GM23338 (cell line): ENCODE data around the gene TMEM106C. TPM values are rescaled to one million over a fixed set of nuclear protein-coding genes. Genes with fewer than 3 reads are reported as not detected.

Experiments used
- ATAC-seq: fragments of 200-7000 bp; cut with Tn5 transposase; 3 replicates; pipeline ENCODE4 v1.9.1; 2020
- DNase-seq: peaks from one replicate; pipeline ENCODE4 v3.0.0-alpha.2; 2015; ENCODE audit warnings: low spot score
- H2AFZ ChIP-seq: fragments of 200-600 bp; sonication (generic); 2 replicates; pipeline ENCODE4 v1.8.0; 2016; ENCODE audit warnings: antibody characterized with exemption, mild to moderate bottlenecking, moderate library complexity
- H3F3A ChIP-seq: fragments of 200-600 bp; sonication (generic); replicated peaks from 2 replicates; pipeline ENCODE4 v1.8.0; 2017; ENCODE audit warnings: antibody characterized with exemption, mixed run types, low read depth
- H3K27ac ChIP-seq: fragments of 200-600 bp; sonication (generic); 2 replicates; pipeline ENCODE4 v1.6.1; 2016; ENCODE audit warnings: low read depth
- H3K27me3 ChIP-seq: fragments of 200-600 bp; sonication (generic); 2 replicates; pipeline ENCODE4 v1.8.0; 2016; ENCODE audit warnings: mild to moderate bottlenecking, mixed run types, moderate library complexity; ENCODE audit not compliant: insufficient read depth
- H3K36me3 ChIP-seq: fragments of 200-600 bp; sonication (generic); 2 replicates; pipeline ENCODE4 v1.8.0; 2016; ENCODE audit warnings: mild to moderate bottlenecking; ENCODE audit not compliant: insufficient read depth
- H3K4me1 ChIP-seq: fragments of 200-600 bp; sonication (generic); 2 replicates; pipeline ENCODE4 v1.8.0; 2016; ENCODE audit warnings: mild to moderate bottlenecking, moderate library complexity; ENCODE audit not compliant: insufficient read depth
- H3K4me2 ChIP-seq: fragments of 200-600 bp; sonication (generic); 2 replicates; pipeline ENCODE4 v1.7.1; 2017; ENCODE audit warnings: mixed run types
- H3K4me3 ChIP-seq: fragments of 200-600 bp; sonication (generic); 2 replicates; pipeline ENCODE4 v1.6.1; 2016; ENCODE audit warnings: mixed run types
- H3K79me2 ChIP-seq: fragments of 200-600 bp; sonication (generic); replicated peaks from 2 replicates; pipeline ENCODE4 v1.8.0; 2017; ENCODE audit warnings: mild to moderate bottlenecking; ENCODE audit not compliant: insufficient read depth
- H3K9me2 ChIP-seq: fragments of 200-600 bp; sonication (generic); 2 replicates; pipeline ENCODE4 v1.8.0; 2017; ENCODE audit not compliant: insufficient read depth
- H4K20me1 ChIP-seq: fragments of 200-600 bp; sonication (generic); replicated peaks from 2 replicates; pipeline ENCODE4 v1.8.0; 2017; ENCODE audit warnings: mild to moderate bottlenecking; ENCODE audit not compliant: insufficient read depth
- H3K27ac Mint-ChIP-seq: 2 replicates; pipeline ENCODE4 v1.8.0; 2020; ENCODE audit warnings: inconsistent platforms, mild to moderate bottlenecking, moderate library complexity, mixed read lengths
- H3K27me3 Mint-ChIP-seq: 3 replicates; pipeline ENCODE4 v1.8.0; 2022; ENCODE audit warnings: low read depth, mild to moderate bottlenecking, moderate library complexity, mixed read lengths, inconsistent platforms; ENCODE audit not compliant: insufficient read depth, poor library complexity
- H3K36me3 Mint-ChIP-seq: 3 replicates; pipeline ENCODE4 v1.8.0; 2021; ENCODE audit warnings: low read depth, mild to moderate bottlenecking, inconsistent platforms, moderate library complexity, mixed read lengths
- H3K4me1 Mint-ChIP-seq: 3 replicates; pipeline ENCODE4 v1.8.0; 2020; ENCODE audit warnings: mild to moderate bottlenecking, inconsistent platforms, mixed read lengths
- H3K4me3 Mint-ChIP-seq: 3 replicates; pipeline ENCODE4 v1.8.0; 2021; ENCODE audit warnings: moderate library complexity, mild to moderate bottlenecking, inconsistent platforms, mixed read lengths
- H3K9me3 Mint-ChIP-seq: 3 replicates; pipeline ENCODE4 v1.8.0; 2020; ENCODE audit warnings: moderate library complexity, mild to moderate bottlenecking, inconsistent platforms, mixed read lengths
- CREB1 ChIP-seq: fragments of 250-450 bp; sonication (Bioruptor Pico); IDR thresholded peaks from 2 replicates; pipeline ENCODE4 v1.5.0; 2020; ENCODE audit warnings: low read depth, mild to moderate bottlenecking, moderate library complexity
- EZH2 ChIP-seq: fragments of 200-600 bp; sonication (generic); IDR thresholded peaks from one replicate; pipeline ENCODE4 v1.8.0; 2017; ENCODE audit warnings: antibody characterized with exemption, mild to moderate bottlenecking, low read depth; ENCODE audit not compliant: unreplicated experiment
- EZH2phosphoT487 ChIP-seq: fragments of 200-600 bp; sonication (generic); IDR thresholded peaks from one replicate; pipeline ENCODE4 v1.8.1; 2018; ENCODE audit warnings: antibody characterized with exemption; ENCODE audit not compliant: unreplicated experiment
- JUNB ChIP-seq: IDR thresholded peaks from one replicate; pipeline ENCODE4 v1.6.1; 2016; ENCODE audit warnings: antibody characterized with exemption; ENCODE audit not compliant: unreplicated experiment
- NANOG ChIP-seq: IDR thresholded peaks from 2 replicates; pipeline ENCODE4 v1.6.1; 2016; ENCODE audit warnings: antibody characterized with exemption, borderline replicate concordance
- POLR2AphosphoS5 ChIP-seq: IDR thresholded peaks from 2 replicates; pipeline ENCODE4 v1.6.1; 2016; ENCODE audit warnings: antibody characterized with exemption, low read depth
- REST ChIP-seq: IDR thresholded peaks from one replicate; pipeline ENCODE4 v1.6.1; 2018; ENCODE audit warnings: antibody characterized with exemption; ENCODE audit not compliant: unreplicated experiment
- STAT1 ChIP-seq: IDR thresholded peaks from one replicate; pipeline ENCODE4 v1.6.1; 2016; ENCODE audit warnings: antibody characterized with exemption; ENCODE audit not compliant: unreplicated experiment
- ZNF114 ChIP-seq: fragments of 250-450 bp; sonication (Bioruptor Pico); IDR thresholded peaks from 2 replicates; pipeline ENCODE4 v1.5.0; 2020; ENCODE audit warnings: mild to moderate bottlenecking, moderate library complexity
- ZNF331 ChIP-seq: fragments of 250-450 bp; sonication (Bioruptor Pico); IDR thresholded peaks from 2 replicates; pipeline ENCODE4 v1.5.0; 2020; ENCODE audit warnings: low read depth, mild to moderate bottlenecking, moderate library complexity
- polyA plus RNA-seq: library from polyadenylated mRNA; unstranded; fragments of >200 nt; fragmentation: Nextera tagmentation; extraction: Ambion mirVana; gene quantifications from 2 replicates; pipeline ENCODE4 v1.2.1, GENCODE V29; 2016
- total RNA-seq: library from RNA; depleted of rRNA; stranded (reverse); fragments of >200 nt; shearing (Covaris generic); gene quantifications from 2 replicates; pipeline ENCODE4 v1.2.3, GENCODE V29; 2014
- TF ChIP-seq, protein P1 (sequence below), 2 experiments: fragments of 200-600 bp in 1 of 2; sonication (generic) in 1 of 2; conservative IDR thresholded peaks; 2 replicates each; pipeline versions ENCODE4 v1.5.1 to v1.6.1; 2016 to 2017; ENCODE audit warnings: antibody characterized with exemption in 2 of 2, low read depth in 2 of 2, mild to moderate bottlenecking in 2 of 2, moderate library complexity in 1 of 2
- TF ChIP-seq, protein P2 (sequence below): fragments of 250-450 bp; sonication (Bioruptor Pico); IDR thresholded peaks from 2 replicates; pipeline ENCODE4 v1.5.0; 2020; ENCODE audit warnings: mild to moderate bottlenecking, moderate library complexity
- TF ChIP-seq, protein P3 (sequence below): IDR thresholded peaks from 2 replicates; pipeline ENCODE4 v1.6.1; 2016; ENCODE audit warnings: antibody characterized with exemption

TMEM106C gene
- total and polyA plus RNA-seq, 2 experiments from 2014 or later = 43.5 to 83.7 TPM

GRCh38 chr12:47947341-47947740 lies 16.1 kb upstream of the TMEM106C start:
- H3K4me2 ChIP-seq = no peak overlapping the region
- H4K20me1 ChIP-seq = no peaks in the 10 kb centered on the region
- H3K4me3 ChIP-seq = no peak overlapping the region
- H2AFZ ChIP-seq = peak overlapping the region; percentile 90
- Mint-ChIP-seq H3K4me1 (peaks cover 18% of the 10 kb centered on the region), H3K36me3 (no peaks in the 10 kb centered on the region), H3K9me3 (no peaks in the 10 kb centered on the region), H3K27me3 (peaks cover 15% of the 10 kb centered on the region), H3K27ac (no peak overlapping the region), H3K4me3 (no peak overlapping the region)
- peaks cover 12% of the 10 kb centered on the region for H3K4me1 ChIP-seq
- H3F3A ChIP-seq = no peaks in the 10 kb centered on the region
- DNase-seq = no peak
- TF ChIP-seq EZH2 (no peak), ZNF331 (CRISPR knock-in tag) (no peak), STAT1 (no peak), POLR2AphosphoS5 (no peak), EZH2phosphoT487 (no peak), JUNB (no peak), REST (no peak), NANOG (no peak), CREB1 (no peak), ZNF114 (CRISPR knock-in tag) (no peak)
- TF ChIP-seq, protein P1, sequence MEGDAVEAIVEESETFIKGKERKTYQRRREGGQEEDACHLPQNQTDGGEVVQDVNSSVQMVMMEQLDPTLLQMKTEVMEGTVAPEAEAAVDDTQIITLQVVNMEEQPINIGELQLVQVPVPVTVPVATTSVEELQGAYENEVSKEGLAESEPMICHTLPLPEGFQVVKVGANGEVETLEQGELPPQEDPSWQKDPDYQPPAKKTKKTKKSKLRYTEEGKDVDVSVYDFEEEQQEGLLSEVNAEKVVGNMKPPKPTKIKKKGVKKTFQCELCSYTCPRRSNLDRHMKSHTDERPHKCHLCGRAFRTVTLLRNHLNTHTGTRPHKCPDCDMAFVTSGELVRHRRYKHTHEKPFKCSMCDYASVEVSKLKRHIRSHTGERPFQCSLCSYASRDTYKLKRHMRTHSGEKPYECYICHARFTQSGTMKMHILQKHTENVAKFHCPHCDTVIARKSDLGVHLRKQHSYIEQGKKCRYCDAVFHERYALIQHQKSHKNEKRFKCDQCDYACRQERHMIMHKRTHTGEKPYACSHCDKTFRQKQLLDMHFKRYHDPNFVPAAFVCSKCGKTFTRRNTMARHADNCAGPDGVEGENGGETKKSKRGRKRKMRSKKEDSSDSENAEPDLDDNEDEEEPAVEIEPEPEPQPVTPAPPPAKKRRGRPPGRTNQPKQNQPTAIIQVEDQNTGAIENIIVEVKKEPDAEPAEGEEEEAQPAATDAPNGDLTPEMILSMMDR (conservative IDR thresholded peaks at IDR 0.05; ENCODE audit: low read depth in 2 of 2) = no peak
- TF ChIP-seq, protein P2, sequence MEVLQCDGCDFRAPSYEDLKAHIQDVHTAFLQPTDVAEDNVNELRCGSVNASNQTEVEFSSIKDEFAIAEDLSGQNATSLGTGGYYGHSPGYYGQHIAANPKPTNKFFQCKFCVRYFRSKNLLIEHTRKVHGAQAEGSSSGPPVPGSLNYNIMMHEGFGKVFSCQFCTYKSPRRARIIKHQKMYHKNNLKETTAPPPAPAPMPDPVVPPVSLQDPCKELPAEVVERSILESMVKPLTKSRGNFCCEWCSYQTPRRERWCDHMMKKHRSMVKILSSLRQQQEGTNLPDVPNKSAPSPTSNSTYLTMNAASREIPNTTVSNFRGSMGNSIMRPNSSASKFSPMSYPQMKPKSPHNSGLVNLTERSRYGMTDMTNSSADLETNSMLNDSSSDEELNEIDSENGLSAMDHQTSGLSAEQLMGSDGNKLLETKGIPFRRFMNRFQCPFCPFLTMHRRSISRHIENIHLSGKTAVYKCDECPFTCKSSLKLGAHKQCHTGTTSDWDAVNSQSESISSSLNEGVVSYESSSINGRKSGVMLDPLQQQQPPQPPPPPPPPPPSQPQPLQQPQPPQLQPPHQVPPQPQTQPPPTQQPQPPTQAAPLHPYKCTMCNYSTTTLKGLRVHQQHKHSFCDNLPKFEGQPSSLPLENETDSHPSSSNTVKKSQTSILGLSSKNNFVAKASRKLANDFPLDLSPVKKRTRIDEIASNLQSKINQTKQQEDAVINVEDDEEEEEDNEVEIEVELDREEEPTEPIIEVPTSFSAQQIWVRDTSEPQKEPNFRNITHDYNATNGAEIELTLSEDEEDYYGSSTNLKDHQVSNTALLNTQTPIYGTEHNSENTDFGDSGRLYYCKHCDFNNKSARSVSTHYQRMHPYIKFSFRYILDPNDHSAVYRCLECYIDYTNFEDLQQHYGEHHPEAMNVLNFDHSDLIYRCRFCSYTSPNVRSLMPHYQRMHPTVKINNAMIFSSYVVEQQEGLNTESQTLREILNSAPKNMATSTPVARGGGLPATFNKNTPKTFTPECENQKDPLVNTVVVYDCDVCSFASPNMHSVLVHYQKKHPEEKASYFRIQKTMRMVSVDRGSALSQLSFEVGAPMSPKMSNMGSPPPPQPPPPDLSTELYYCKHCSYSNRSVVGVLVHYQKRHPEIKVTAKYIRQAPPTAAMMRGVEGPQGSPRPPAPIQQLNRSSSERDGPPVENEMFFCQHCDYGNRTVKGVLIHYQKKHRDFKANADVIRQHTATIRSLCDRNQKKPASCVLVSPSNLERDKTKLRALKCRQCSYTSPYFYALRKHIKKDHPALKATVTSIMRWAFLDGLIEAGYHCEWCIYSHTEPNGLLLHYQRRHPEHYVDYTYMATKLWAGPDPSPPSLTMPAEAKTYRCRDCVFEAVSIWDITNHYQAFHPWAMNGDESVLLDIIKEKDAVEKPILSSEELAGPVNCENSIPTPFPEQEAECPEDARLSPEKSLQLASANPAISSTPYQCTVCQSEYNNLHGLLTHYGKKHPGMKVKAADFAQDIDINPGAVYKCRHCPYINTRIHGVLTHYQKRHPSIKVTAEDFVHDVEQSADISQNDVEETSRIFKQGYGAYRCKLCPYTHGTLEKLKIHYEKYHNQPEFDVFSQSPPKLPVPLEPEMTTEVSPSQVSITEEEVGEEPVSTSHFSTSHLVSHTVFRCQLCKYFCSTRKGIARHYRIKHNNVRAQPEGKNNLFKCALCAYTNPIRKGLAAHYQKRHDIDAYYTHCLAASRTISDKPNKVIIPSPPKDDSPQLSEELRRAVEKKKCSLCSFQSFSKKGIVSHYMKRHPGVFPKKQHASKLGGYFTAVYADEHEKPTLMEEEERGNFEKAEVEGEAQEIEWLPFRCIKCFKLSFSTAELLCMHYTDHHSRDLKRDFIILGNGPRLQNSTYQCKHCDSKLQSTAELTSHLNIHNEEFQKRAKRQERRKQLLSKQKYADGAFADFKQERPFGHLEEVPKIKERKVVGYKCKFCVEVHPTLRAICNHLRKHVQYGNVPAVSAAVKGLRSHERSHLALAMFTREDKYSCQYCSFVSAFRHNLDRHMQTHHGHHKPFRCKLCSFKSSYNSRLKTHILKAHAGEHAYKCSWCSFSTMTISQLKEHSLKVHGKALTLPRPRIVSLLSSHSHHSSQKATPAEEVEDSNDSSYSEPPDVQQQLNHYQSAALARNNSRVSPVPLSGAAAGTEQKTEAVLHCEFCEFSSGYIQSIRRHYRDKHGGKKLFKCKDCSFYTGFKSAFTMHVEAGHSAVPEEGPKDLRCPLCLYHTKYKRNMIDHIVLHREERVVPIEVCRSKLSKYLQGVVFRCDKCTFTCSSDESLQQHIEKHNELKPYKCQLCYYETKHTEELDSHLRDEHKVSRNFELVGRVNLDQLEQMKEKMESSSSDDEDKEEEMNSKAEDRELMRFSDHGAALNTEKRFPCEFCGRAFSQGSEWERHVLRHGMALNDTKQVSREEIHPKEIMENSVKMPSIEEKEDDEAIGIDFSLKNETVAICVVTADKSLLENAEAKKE = no peak
- TF ChIP-seq, protein P3, sequence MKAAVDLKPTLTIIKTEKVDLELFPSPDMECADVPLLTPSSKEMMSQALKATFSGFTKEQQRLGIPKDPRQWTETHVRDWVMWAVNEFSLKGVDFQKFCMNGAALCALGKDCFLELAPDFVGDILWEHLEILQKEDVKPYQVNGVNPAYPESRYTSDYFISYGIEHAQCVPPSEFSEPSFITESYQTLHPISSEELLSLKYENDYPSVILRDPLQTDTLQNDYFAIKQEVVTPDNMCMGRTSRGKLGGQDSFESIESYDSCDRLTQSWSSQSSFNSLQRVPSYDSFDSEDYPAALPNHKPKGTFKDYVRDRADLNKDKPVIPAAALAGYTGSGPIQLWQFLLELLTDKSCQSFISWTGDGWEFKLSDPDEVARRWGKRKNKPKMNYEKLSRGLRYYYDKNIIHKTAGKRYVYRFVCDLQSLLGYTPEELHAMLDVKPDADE = no peak
- no peak overlapping the region for H3K27ac ChIP-seq
- no peak for ATAC-seq
- no peaks in the 10 kb centered on the region for H3K9me2 ChIP-seq
- no peaks in the 10 kb centered on the region for H3K36me3 ChIP-seq
- H3K79me2 ChIP-seq = no peaks in the 10 kb centered on the region
- peaks cover 4% of the 10 kb centered on the region; the same call in 1 of the 2 replicates for H3K27me3 ChIP-seq
